ENCODE results near the gene GOLGA3. TPM values are rescaled to one million over a fixed set of nuclear protein-coding genes. Genes with fewer than 3 reads are reported as not detected.
"Not testable (repeated sequence)": the region's sequence is repeated elsewhere in the genome, so short reads cannot be mapped to it uniquely, and the experiment has no call there.

The GOLGA3 gene
- total and polyA plus RNA-seq, 10 of the 15 experiments (the other 5 are each of a cell fraction or from before 2014, with no cell fraction given): 2.0 to 42.7 (median 15.2) TPM

DNA sequence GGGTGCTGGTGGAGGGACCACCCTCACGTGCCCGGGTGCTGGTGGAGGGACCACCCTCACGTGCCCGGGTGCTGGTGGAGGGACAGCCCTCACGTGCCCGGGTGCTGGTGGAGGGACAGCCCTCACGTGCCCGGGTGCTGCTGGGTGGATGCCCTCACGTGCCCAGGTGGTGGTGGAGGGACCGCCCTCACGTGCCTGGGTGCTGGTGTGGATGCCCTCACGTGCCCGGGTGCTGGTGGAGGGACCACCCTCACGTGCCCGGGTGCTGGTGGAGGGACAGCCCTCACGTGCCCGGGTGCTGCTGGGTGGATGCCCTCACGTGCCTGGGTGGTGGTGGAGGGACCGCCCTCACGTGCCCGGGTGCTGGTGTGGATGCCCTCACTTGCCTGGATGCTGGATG, 28.4 kb upstream of the GOLGA3 start:
- H3K4me3 ChIP-seq; H3K9ac ChIP-seq (ENCODE audit: control insufficient read depth, insufficient read depth, low read length); H2AFZ ChIP-seq (ENCODE audit: control insufficient read depth, low read depth, low read length); H3K79me2 ChIP-seq (ENCODE audit: control insufficient read depth, insufficient read depth, low read length); POLR2A ChIA-PET; H3K27ac ChIP-seq (ENCODE audit: control insufficient read depth, insufficient read depth); FAIRE-seq; H4K20me1 ChIP-seq (ENCODE audit: control insufficient read depth, insufficient read depth); DNase-seq (ENCODE audit: low read depth, low spot score); ATAC-seq; CTCF ChIA-PET; SMC1A ChIA-PET (ENCODE audit: uncharacterized antibody, unreplicated experiment); H3K4me2 ChIP-seq (ENCODE audit: control insufficient read depth, insufficient read depth); RAD21 ChIA-PET (ENCODE audit: unreplicated experiment); H3K9me3 ChIP-seq (replicated peaks; ENCODE audit: control insufficient read depth, insufficient read depth, low read length); intact Hi-C loops (cut with micrococcal nuclease; ENCODE audit: unreplicated experiment); H3K27me3 ChIP-seq (replicated peaks in 1 of 2; ENCODE audit: control insufficient read depth in 2 of 2, insufficient read depth in 2 of 2, low read length in 1 of 2); BruUV-seq (replicated peaks); H3K4me1 ChIP-seq (ENCODE audit: control insufficient read depth, insufficient read depth, low read length); in situ Hi-C loops (cut with MboI): not testable (repeated sequence)
- TF ChIP-seq POLR2A (IDR thresholded peaks at IDR 0.05; ENCODE audit: low read depth, low read length): peak; percentile 56
- H3K36me3 ChIP-seq (ENCODE audit: control insufficient read depth in 2 of 2, insufficient read depth in 2 of 2, low read length in 1 of 2): peaks cover 19 to 31% of the 10 kb centered on the region in 2 experiments
- WGBS (ENCODE audit: insufficient coverage, insufficient replicate concordance, low lambda C conversion rate, missing lambda C conversion rate): 99% methylated on average over 19 of the region's 21 CpGs

DNA sequence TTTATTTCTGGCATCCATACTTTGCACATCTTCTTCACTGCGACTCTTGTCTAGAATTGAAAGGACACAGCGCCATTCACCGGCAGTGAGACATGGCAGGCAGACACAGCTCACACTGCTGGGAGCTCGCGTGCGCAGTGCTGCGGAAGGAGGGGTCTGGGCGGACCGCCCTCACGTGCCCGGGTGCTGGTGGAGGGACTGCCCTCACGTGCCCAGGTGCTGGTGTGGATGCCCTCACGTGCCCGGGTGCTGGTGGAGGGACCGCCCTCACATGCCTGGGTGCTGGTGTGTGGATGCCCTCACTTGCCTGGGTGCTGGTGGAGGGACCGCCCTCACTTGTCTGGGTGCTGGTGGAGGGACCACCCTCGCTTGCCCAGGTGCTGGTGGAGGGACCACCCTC, 27.9 kb upstream of the GOLGA3 start:
- Histone ChIP-seq H3K4me1 (ENCODE audit: control insufficient read depth, insufficient read depth, low read length) (no peaks in the 10 kb centered on the region), H3K36me3 (ENCODE audit: control insufficient read depth in 2 of 2, insufficient read depth in 2 of 2, low read length in 1 of 2) (peaks cover 19 to 31% of the 10 kb centered on the region in 2 experiments), H4K20me1 (ENCODE audit: control insufficient read depth, insufficient read depth) (no peaks in the 10 kb centered on the region), H3K79me2 (ENCODE audit: control insufficient read depth, insufficient read depth, low read length) (no peaks in the 10 kb centered on the region), H3K27ac (ENCODE audit: control insufficient read depth, insufficient read depth) (no peak overlapping the region), H3K27me3 (replicated peaks in 1 of 2; ENCODE audit: control insufficient read depth in 2 of 2, insufficient read depth in 2 of 2, low read length in 1 of 2) (no peaks in the 10 kb centered on the region), H2AFZ (ENCODE audit: control insufficient read depth, low read depth, low read length) (no peak overlapping the region), H3K4me2 (ENCODE audit: control insufficient read depth, insufficient read depth) (no peak overlapping the region), H3K9ac (ENCODE audit: control insufficient read depth, insufficient read depth, low read length) (no peak overlapping the region), H3K4me3 (no peak overlapping the region), H3K9me3 (replicated peaks; ENCODE audit: control insufficient read depth, insufficient read depth, low read length) (no peaks in the 10 kb centered on the region)
- in situ Hi-C loops (cut with MboI) (no loop called here), intact Hi-C loops (cut with micrococcal nuclease; ENCODE audit: unreplicated experiment) (no loop called here)
- ChIA-PET RAD21 (ENCODE audit: unreplicated experiment) (no interaction called here), SMC1A (ENCODE audit: uncharacterized antibody, unreplicated experiment) (no interaction called here), CTCF (interaction anchor here (0.6 kb wide), 1 partner anchor 19 kb away, joined by 3 read pairs; no protein-coding TSS in a partner anchor), POLR2A (no interaction called here)
- WGBS (ENCODE audit: insufficient coverage, insufficient replicate concordance, low lambda C conversion rate, missing lambda C conversion rate): 95% methylated on average over 16 of the region's 17 CpGs
- TF ChIP-seq YY1 (IDR thresholded peaks at IDR 0.05; ENCODE audit: low read depth, low read length) (no peak), SMC3 (IDR thresholded peaks at IDR 0.05; ENCODE audit: borderline replicate concordance, low read length) (no peak), ZSCAN29 (IDR thresholded peaks at IDR 0.05) (no peak), GATAD2B (conservative IDR thresholded peaks at IDR 0.05; ENCODE audit: low read depth) (no peak), KAT2A (conservative IDR thresholded peaks at IDR 0.05; ENCODE audit: control insufficient read depth, low read depth, low read length) (no peak), TCF3 (IDR thresholded peaks at IDR 0.05; ENCODE audit: borderline replicate concordance, insufficient read depth, low read depth, low read length) (no peak), YBX1 (IDR thresholded peaks at IDR 0.05) (no peak), WRNIP1 (IDR thresholded peaks at IDR 0.05; ENCODE audit: borderline replicate concordance, low read depth, low read length) (no peak), IKZF1 (conservative IDR thresholded peaks at IDR 0.05) (no peak), BHLHE40 (IDR thresholded peaks at IDR 0.05; ENCODE audit: borderline replicate concordance in 1 of 2, low read depth in 2 of 2, low read length in 1 of 2) (no peak), FOXK2 (IDR thresholded peaks at IDR 0.05) (no peak), ESRRA (IDR thresholded peaks at IDR 0.05; ENCODE audit: low read length) (no peak)
- TF ChIP-seq, protein P1, sequence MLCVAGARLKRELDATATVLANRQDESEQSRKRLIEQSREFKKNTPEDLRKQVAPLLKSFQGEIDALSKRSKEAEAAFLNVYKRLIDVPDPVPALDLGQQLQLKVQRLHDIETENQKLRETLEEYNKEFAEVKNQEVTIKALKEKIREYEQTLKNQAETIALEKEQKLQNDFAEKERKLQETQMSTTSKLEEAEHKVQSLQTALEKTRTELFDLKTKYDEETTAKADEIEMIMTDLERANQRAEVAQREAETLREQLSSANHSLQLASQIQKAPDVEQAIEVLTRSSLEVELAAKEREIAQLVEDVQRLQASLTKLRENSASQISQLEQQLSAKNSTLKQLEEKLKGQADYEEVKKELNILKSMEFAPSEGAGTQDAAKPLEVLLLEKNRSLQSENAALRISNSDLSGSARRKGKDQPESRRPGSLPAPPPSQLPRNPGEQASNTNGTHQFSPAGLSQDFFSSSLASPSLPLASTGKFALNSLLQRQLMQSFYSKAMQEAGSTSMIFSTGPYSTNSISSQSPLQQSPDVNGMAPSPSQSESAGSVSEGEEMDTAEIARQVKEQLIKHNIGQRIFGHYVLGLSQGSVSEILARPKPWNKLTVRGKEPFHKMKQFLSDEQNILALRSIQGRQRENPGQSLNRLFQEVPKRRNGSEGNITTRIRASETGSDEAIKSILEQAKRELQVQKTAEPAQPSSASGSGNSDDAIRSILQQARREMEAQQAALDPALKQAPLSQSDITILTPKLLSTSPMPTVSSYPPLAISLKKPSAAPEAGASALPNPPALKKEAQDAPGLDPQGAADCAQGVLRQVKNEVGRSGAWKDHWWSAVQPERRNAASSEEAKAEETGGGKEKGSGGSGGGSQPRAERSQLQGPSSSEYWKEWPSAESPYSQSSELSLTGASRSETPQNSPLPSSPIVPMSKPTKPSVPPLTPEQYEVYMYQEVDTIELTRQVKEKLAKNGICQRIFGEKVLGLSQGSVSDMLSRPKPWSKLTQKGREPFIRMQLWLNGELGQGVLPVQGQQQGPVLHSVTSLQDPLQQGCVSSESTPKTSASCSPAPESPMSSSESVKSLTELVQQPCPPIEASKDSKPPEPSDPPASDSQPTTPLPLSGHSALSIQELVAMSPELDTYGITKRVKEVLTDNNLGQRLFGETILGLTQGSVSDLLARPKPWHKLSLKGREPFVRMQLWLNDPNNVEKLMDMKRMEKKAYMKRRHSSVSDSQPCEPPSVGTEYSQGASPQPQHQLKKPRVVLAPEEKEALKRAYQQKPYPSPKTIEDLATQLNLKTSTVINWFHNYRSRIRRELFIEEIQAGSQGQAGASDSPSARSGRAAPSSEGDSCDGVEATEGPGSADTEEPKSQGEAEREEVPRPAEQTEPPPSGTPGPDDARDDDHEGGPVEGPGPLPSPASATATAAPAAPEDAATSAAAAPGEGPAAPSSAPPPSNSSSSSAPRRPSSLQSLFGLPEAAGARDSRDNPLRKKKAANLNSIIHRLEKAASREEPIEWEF (IDR thresholded peaks at IDR 0.05; ENCODE audit: insufficient replicate concordance, low read depth, low read length): no peak
- DNase-seq (ENCODE audit: low read depth, low spot score) (no peak), ATAC-seq (no peak), FAIRE-seq (no peak)
- BruUV-seq (replicated peaks): no TSS peak

All from GM12878 (cell line).